ENCODE results near the gene FLYWCH2.
A peak's percentile ranks its signal among the peaks of the same experiment; 100 is the strongest.

FLYWCH2 gene

DNA sequence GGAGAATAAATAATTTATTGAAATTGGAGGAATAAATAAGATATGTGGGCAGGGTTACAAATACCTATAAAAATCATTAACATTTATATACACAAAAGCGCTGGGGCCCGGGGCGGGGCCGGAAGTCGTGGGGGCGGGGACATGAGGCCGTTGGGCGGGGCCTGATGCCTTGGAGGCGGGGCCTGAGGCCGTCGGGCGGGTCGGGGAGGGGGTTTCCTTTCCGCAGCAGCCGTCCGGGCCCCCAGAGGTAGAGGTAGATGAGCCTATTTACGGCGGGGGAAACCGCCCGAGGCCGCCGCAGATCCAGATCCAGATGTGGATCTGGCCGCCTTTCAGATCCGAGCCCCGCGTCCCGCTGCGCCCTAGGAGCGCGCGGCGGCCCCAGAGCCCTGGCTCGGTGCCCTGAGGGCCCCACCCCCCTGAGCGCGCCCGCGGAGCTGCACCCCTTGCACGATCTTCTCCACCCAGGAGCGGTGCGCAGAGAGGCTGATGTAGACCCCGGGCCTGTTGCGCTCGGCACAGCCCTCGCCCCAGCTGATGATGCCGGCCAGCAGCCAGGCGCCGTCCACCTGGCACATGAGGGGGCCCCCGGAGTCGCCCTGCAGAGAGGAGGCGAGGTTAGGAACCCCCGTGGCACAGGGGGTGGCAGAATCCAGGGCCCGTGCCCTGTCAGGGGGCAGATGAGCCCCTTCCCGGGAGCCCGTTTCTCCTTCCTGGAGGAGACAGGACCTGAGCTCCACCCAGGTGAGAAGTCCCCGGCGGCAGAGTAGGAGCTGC is 30.1 kb upstream of the FLYWCH2 start:
- Histone ChIP-seq H3K27me3 (ENCODE audit: low read length) (no peaks in the 10 kb centered on the region), H3K9ac (ENCODE audit: low read length) (no peak overlapping the region), H4K20me1 (ENCODE audit: low read depth, low read length) (no peaks in the 10 kb centered on the region), H3K27ac (ENCODE audit: low read depth, low read length) (no peak overlapping the region), H3K9me2 (replicated peaks; ENCODE audit: insufficient read depth, low read length) (no peaks in the 10 kb centered on the region), H2AFZ (ENCODE audit: low read depth, low read length, severe bottlenecking) (no peak overlapping the region), H3K79me2 (ENCODE audit: insufficient read depth, low read length) (no peaks in the 10 kb centered on the region), H3K36me3 (ENCODE audit: low read length) (no peaks in the 10 kb centered on the region), H3K4me3 (ENCODE audit: insufficient read depth, low read length, poor library complexity, severe bottlenecking) (no peak overlapping the region), H3K9me3 (ENCODE audit: insufficient read depth, low read length) (no peaks in the 10 kb centered on the region), H3K4me2 (ENCODE audit: low read depth, low read length, poor library complexity, severe bottlenecking) (no peak overlapping the region), H3F3A (ENCODE audit: insufficient read depth) (no peaks in the 10 kb centered on the region)
- TF ChIP-seq, protein P1, sequence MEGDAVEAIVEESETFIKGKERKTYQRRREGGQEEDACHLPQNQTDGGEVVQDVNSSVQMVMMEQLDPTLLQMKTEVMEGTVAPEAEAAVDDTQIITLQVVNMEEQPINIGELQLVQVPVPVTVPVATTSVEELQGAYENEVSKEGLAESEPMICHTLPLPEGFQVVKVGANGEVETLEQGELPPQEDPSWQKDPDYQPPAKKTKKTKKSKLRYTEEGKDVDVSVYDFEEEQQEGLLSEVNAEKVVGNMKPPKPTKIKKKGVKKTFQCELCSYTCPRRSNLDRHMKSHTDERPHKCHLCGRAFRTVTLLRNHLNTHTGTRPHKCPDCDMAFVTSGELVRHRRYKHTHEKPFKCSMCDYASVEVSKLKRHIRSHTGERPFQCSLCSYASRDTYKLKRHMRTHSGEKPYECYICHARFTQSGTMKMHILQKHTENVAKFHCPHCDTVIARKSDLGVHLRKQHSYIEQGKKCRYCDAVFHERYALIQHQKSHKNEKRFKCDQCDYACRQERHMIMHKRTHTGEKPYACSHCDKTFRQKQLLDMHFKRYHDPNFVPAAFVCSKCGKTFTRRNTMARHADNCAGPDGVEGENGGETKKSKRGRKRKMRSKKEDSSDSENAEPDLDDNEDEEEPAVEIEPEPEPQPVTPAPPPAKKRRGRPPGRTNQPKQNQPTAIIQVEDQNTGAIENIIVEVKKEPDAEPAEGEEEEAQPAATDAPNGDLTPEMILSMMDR (IDR thresholded peaks at IDR 0.05; ENCODE audit: insufficient read depth, low read length, poor library complexity, severe bottlenecking) = no peak
- TF ChIP-seq EZH2phosphoT487 (conservative IDR thresholded peaks at IDR 0.05; ENCODE audit: low read length) = no peak

- H3K36me3 ChIP-seq (ENCODE audit: low read length) = no peaks in the 10 kb centered on the region
- no peak for TF ChIP-seq EZH2phosphoT487 (conservative IDR thresholded peaks at IDR 0.05; ENCODE audit: low read length)
- TF ChIP-seq, protein P1 (IDR thresholded peaks at IDR 0.05; ENCODE audit: insufficient read depth, low read length, poor library complexity, severe bottlenecking) = no peak
- H3K4me2 ChIP-seq (ENCODE audit: low read depth, low read length, poor library complexity, severe bottlenecking) = no peak overlapping the region
Observed at GRCh38 chr16:2853531-2854073, 29.4 kb upstream of the FLYWCH2 start.

GRCh38 chr16:2854700-2855309 is 28.2 kb upstream of the FLYWCH2 start:
- no peak overlapping the region for H3K4me3 ChIP-seq (ENCODE audit: insufficient read depth, low read length, poor library complexity, severe bottlenecking)
- H3K27ac ChIP-seq (ENCODE audit: low read depth, low read length) = no peak overlapping the region
- no peaks in the 10 kb centered on the region for H3K27me3 ChIP-seq (ENCODE audit: low read length)
- no peak for TF ChIP-seq EZH2phosphoT487 (conservative IDR thresholded peaks at IDR 0.05; ENCODE audit: low read length)
- TF ChIP-seq, protein P1 (IDR thresholded peaks at IDR 0.05; ENCODE audit: insufficient read depth, low read length, poor library complexity, severe bottlenecking) = peak; percentile 91
- H3K9ac ChIP-seq (ENCODE audit: low read length) = no peak overlapping the region
- no peaks in the 10 kb centered on the region for H3K9me3 ChIP-seq (ENCODE audit: insufficient read depth, low read length)
- no peak overlapping the region for H2AFZ ChIP-seq (ENCODE audit: low read depth, low read length, severe bottlenecking)
- H3K36me3 ChIP-seq (ENCODE audit: low read length) = no peaks in the 10 kb centered on the region
- no peaks in the 10 kb centered on the region for H3K9me2 ChIP-seq (replicated peaks; ENCODE audit: insufficient read depth, low read length)
- H3K4me2 ChIP-seq (ENCODE audit: low read depth, low read length, poor library complexity, severe bottlenecking) = no peak overlapping the region
- H3F3A ChIP-seq (ENCODE audit: insufficient read depth) = no peaks in the 10 kb centered on the region
- H4K20me1 ChIP-seq (ENCODE audit: low read depth, low read length) = no peaks in the 10 kb centered on the region
- no peaks in the 10 kb centered on the region for H3K79me2 ChIP-seq (ENCODE audit: insufficient read depth, low read length)

More at GRCh38 chr16:2853531-2854073, 29.4 kb upstream of the FLYWCH2 start:
- Histone ChIP-seq H3K9me3 (ENCODE audit: insufficient read depth, low read length) (no peaks in the 10 kb centered on the region), H3K79me2 (ENCODE audit: insufficient read depth, low read length) (no peaks in the 10 kb centered on the region), H4K20me1 (ENCODE audit: low read depth, low read length) (no peaks in the 10 kb centered on the region), H3K27ac (ENCODE audit: low read depth, low read length) (no peak overlapping the region), H3K9ac (ENCODE audit: low read length) (no peak overlapping the region), H3K4me3 (ENCODE audit: insufficient read depth, low read length, poor library complexity, severe bottlenecking) (no peak overlapping the region), H3K9me2 (replicated peaks; ENCODE audit: insufficient read depth, low read length) (no peaks in the 10 kb centered on the region), H2AFZ (ENCODE audit: low read depth, low read length, severe bottlenecking) (no peak overlapping the region), H3K27me3 (ENCODE audit: low read length) (no peaks in the 10 kb centered on the region), H3F3A (ENCODE audit: insufficient read depth) (no peaks in the 10 kb centered on the region)
